AG09309 (cell line): Measurements from ENCODE around the gene CACNA1C.

Experiments used
- DNase-seq: peaks from one replicate; pipeline ENCODE4 v3.0.0-alpha.2; 2010; ENCODE audit warnings: low read depth
- H3K4me3 ChIP-seq: 2 replicates; pipeline ENCODE4 v1.5.1; 2011; ENCODE audit warnings: mild to moderate bottlenecking, low read depth, low read length, moderate library complexity; ENCODE audit not compliant: control insufficient read depth
- TF ChIP-seq, protein P1 (sequence below): IDR thresholded peaks from 2 replicates; pipeline ENCODE4 v1.5.1; 2011; ENCODE audit warnings: mild to moderate bottlenecking, low read depth, low read length, inconsistent platforms; ENCODE audit not compliant: insufficient read depth, control insufficient read depth; ENCODE audit errors: missing control alignments

Gene CACNA1C

DNA sequence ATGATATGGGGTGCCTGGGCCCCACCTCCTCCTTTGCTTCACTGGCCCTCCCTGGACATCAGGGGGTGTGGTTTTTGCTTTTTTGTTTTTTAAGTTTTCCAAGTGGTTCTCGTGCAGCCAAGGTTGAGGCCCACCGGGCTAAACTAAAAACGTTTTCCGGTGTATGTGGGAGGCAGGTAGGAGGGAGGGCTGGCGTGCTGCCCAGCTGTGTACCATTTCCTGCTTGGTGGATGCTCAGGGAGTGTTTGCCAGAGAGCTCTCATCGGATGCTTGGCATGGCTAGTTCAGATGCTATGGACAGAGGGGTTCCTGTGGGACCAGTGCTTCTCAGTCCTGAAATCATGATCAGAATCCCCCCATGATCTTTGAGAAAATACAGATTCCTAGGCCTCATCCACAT is 246.4 kb downstream of the CACNA1C start:
- no peak overlapping the region for H3K4me3 ChIP-seq
- DNase-seq, result no peak
- TF ChIP-seq, protein P1, sequence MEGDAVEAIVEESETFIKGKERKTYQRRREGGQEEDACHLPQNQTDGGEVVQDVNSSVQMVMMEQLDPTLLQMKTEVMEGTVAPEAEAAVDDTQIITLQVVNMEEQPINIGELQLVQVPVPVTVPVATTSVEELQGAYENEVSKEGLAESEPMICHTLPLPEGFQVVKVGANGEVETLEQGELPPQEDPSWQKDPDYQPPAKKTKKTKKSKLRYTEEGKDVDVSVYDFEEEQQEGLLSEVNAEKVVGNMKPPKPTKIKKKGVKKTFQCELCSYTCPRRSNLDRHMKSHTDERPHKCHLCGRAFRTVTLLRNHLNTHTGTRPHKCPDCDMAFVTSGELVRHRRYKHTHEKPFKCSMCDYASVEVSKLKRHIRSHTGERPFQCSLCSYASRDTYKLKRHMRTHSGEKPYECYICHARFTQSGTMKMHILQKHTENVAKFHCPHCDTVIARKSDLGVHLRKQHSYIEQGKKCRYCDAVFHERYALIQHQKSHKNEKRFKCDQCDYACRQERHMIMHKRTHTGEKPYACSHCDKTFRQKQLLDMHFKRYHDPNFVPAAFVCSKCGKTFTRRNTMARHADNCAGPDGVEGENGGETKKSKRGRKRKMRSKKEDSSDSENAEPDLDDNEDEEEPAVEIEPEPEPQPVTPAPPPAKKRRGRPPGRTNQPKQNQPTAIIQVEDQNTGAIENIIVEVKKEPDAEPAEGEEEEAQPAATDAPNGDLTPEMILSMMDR, result no peak

DNA sequence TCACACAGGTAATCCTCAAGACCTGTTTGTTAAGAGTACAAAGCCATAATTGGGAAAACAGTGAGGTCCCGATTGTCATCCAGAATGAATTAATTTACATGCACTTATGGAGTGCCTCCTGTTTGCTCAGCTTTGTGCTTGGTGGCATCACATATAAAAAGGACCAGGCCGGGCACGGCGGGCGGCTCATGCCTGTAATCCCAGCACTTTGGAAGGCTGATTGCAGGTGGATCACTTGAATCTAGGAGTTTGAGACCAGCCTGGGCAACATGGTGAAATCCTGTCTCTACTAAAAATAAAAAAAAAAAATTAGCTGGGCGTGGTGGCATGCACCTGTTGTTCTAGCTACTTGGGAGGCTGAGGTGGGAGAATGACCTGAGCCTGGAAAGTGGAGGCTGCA is 247.4 kb downstream of the CACNA1C start:
- no peak overlapping the region for H3K4me3 ChIP-seq
- TF ChIP-seq, protein P1, result no peak
- no peak for DNase-seq

DNA sequence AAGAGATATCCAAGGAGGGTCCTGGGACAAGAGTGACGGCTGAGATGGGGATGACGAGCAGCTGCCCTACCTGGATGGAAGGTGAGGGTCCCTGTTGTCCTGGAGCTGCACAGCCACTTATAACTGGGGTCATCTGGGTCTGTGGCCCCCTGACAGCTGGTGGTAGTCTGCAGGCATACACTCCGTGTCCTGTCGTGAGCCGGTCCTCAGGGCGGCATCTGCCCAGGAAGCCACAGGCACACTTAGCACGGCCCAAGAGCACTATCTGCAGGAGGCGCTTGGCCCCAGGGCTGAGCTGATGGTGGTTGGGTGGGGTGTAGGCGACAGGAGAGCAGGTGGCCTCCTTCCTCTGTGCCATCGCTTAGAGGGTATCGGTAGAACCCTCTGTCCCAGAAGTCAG is 248.1 kb downstream of the CACNA1C start:
- no peak for DNase-seq
- H3K4me3 ChIP-seq, result no peak overlapping the region
- TF ChIP-seq, protein P1, result no peak

DNA sequence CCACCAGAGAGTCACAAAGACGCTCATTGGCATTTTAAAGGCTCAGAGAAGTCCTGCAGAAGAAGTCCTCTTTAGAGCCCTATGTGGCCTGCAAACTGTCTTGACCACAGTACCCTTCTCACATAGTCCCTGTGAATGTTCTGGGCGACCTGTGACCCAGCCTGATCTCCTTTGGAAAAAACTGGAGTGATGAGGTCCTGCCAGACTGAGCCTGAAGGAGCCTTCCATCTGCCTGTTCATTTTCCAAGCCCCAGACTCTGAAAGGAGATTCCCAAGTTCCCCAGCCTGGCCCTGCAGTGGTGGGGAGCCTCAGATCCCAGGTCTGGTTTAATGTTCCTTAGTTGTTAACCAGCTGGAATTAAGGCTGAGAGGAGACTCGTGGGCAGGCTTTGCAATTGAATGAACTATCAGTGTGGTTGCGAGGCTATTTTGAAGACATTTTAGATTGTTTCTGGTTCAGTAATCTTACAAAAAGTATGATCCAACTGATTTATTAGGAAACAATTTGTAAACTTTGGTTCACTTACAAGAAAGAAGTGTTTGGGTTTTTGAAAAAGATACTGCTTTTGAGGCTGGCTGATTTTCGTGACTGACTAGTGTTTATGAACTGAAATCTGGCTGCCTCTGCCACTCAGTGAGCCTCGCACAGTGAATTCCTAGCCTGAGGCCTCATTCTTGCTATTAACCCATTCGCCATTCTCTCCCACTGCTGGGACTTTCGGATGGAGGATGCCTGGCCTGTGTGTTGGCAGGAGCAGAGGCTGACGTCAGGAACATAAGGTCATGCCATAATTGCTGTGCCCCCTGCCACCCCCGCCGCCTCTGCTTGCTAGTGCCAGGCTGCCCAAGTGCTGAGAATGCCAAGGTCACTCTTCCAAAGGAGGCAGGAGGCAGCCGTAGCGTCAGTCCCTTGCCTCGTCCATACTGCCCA is 249.0 kb downstream of the CACNA1C start:
- H3K4me3 ChIP-seq, result no peak overlapping the region
- DNase-seq, result peak; percentile 80
- TF ChIP-seq, protein P1, result no peak

DNA sequence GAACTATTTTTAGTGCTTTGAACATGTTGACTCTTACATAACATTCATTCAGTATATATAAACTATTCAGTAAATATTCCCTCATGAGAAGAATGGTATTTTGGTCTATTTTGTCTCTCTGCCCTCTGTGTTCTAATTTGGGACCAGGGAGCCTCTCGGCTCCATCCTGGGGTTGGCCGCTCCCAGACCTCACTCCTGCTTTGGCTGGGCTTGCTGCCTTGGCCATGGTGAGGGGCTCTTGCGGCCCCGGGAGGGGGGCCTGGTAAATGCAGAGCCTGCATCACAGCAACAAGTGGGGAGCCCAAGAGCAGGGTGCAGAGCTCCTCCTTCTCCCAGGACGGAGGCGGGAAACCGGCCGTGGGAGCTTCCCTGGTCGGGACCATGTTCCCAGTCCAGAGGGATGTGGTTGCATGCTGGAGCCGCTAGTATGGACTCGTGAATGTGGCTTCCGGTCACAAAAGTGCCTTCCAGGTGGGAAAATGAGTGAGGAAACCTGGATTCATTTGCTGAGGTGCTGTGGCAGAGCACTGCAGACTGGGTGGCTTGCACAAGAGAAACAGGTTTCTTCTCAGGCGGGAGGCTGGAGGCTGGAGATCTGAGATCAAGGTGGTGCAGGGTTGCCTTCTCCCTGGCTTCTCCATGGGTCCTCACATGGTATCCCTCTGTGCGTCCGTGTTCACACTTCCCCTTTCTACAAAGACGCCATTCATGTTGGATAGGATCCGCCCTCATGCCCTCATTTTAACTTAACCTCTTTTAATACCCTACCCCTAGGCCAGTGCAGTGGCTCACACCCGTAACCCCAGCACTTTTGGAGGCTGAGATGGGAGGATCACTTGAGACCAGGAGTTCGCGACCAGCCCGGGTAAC is 250.2 kb downstream of the CACNA1C start:
- H3K4me3 ChIP-seq, result no peak overlapping the region
- no peak for DNase-seq
- TF ChIP-seq, protein P1, result no peak

DNA sequence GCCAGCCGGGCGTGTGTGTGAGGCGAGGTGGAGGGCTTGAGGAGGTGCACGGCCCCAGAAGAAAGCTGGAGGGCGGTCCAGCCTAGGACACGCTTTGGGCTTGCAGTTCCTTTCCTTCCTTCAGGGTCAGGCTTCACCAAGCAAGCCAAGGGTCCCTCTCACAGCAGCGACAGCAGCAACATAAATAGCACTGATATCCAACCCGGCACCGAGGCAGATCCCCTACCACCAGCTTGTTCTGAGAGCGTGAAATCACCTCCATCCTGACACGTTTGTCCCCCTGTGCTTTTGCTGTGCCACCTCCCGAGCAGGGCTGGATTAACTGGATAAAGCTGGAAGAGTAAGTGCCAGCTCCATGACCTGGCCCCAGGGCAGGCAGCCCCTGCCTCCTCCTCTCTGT is 251.4 kb downstream of the CACNA1C start:
- TF ChIP-seq, protein P1, result no peak
- no peak overlapping the region for H3K4me3 ChIP-seq
- DNase-seq, result no peak
